ENCODE measurements around the gene HMGCLL1.

Gene HMGCLL1

DNA sequence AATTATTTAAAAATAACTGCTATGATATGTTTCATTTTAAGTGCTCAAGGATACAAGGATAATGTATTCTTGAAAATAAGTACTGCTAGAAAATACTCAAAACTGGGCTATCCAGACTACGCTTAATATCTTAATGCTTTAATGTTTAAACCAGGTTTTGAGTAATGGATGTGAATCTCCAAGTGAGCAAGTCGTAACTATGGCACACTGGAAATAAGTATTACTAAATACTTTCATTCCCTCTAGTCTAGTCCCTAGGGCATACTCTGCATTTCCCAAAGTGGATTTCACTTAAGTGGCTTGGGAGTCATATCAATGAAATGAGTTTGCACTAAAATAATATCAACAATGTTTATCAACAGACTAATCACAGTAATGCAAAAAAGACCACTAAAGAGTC is 48.1 kb downstream of the HMGCLL1 start:
- DNase-seq: no peak

DNA sequence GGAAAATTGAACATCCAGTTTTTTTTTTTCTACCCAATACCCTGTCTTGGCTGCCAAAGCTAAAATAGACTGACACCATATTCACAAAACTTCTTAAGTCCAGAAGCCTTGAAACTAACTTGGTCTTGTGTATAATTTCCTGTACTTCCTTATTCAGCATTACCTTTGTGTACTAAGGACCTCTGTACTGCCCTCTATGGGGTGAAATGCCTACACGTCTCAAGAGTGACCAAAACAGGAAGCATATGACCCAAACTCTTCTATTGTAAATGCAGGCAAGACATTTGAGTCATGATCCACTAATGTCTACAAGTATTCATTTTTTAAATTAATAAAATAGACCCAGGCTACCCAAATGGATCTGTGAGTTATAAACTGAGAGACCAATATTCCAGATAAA is 50.4 kb downstream of the HMGCLL1 start:
- DNase-seq: no peak

DNA sequence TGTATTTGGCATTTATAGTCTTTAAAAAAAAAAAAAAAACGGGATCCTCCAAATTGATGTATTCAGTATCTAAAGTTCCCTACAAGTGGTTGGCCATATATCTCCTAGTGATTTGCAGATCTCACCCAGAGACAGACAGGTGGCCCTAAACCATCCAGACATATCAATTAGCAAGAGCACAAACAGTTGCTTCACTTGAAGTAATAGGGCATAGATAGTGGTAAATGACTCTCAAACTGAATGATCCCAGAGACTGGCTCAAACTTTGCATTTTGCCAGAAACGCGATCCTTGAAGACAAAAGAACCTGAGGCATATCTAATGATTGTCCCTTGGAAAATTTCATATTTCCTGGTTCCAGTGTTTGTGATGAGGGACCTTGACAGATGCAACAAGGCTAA is 54.6 kb downstream of the HMGCLL1 start:
- DNase-seq: no peak

GRCh38 chr6:55518529-55519060 is 60.4 kb downstream of the HMGCLL1 start:
- no peak for DNase-seq

GRCh38 chr6:55516736-55517135 is 62.3 kb downstream of the HMGCLL1 start:
- DNase-seq: no peak

DNA sequence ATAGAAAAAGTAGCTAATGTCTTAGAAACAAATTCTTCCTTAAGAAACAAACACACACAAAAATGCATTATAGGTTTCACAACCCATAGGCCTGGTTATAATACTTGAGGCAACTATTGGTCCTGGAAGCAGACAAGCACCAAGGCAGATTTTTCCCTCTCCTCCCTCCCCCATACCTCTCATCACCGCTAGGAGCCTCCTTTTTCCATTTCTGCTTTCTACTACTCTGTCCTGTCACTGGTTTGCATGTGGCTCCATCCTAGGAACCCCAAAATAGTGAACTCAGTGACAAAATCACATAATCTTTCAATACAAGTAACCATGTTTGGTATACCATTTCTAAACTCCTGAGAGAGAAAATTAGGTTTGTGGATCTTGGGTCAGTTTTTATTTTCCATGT is 66.1 kb downstream of the HMGCLL1 start:
- DNase-seq: no peak

- DNase-seq: no peak
Observed at GRCh38 chr6:55511122-55511800, 67.7 kb downstream of the HMGCLL1 start.

GRCh38 chr6:55499591-55499990 is 79.4 kb downstream of the HMGCLL1 start:
- DNase-seq: no peak

- DNase-seq: no peak
Observed at GRCh38 chr6:55497694-55498093, 81.3 kb downstream of the HMGCLL1 start.

DNA sequence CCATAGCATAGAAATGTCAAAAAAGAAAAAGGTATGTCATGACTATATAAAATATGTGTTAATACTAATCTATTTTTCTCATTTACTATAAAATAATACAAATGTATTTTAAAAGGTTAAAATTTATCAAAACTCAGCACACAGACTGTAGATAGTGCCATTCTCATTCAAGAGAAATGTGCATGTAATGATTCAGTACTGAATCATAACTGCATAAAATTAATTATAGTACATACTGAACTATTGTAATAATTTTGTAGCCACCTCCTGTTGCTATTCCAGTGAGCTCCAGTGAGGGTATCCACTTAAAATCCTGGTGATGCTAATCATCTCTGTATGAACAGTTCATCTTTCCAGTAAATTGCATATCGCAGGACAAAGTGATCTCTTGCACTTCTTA is 82.8 kb downstream of the HMGCLL1 start:
- no peak for DNase-seq

- no peak for DNase-seq
Observed at GRCh38 chr6:55495277-55495676, 83.7 kb downstream of the HMGCLL1 start.

DNA sequence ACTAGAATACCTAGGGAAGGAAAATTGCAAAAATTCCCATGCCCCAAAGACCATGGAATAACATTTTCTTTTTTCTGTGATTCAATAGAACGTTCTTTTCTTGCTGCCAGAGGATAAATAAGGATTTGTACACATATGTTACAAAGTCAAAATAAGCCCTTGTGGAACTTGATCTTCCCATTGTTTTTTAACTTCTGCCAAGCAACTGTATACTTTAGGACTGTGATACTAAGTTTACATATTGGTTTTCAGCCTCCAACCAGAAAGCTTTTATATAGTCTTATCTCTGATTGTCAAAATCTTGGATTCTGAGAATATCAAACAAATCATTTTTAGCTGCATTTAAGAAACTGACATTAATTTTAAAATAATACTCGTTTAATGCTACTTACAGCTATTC is 84.6 kb downstream of the HMGCLL1 start:
- no peak for DNase-seq

GRCh38 chr6:55492259-55492658 is 86.7 kb downstream of the HMGCLL1 start:
- DNase-seq: no peak

DNA sequence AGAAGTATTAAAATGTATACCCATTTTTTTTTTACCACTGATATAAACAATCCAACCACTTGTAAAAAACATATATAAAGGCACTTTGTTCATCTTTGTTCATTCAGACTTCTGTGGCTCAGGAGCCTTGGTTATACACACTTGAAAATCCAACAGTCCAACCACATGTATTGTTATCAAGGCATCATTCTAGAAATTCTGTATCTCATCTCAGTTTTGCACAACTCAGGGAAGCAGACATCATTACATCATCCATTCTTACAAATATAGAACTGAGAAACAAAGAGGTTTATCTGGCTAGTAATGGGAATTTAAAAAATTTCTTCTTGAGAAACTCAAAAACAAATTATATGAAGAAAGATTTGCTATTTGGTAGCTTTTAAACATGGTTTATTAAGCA is 88.1 kb downstream of the HMGCLL1 start:
- DNase-seq: no peak

DNA sequence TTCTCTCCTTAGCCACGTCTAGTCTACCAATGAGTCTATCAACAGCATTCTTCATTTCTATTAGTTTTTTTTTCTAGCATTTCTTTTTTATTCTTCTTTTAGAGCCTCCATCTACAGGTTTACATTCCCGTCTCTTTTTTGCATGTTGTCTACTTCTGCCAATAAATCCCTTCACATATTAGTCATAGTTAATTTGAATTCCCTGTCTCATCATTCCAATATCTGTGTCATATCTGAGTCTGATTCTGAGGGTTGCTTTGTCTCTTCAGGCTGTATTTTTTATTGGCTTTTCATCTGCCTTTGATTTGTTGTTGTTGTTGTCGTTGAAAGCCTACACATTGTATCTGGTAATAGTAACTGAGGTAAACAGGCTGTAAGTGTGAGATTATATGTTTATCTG is 104.6 kb downstream of the HMGCLL1 start:
- no peak for DNase-seq

- DNase-seq: no peak
Observed at GRCh38 chr6:55473722-55474121, 105.3 kb downstream of the HMGCLL1 start.

- DNase-seq: no peak
Observed at GRCh38 chr6:55469951-55470366, 109.0 kb downstream of the HMGCLL1 start.

- DNase-seq: no peak
Observed at GRCh38 chr6:55456016-55456415, 123.0 kb downstream of the HMGCLL1 start.

GRCh38 chr6:55450005-55450404 is 129.0 kb downstream of the HMGCLL1 start:
- DNase-seq: no peak

DNA sequence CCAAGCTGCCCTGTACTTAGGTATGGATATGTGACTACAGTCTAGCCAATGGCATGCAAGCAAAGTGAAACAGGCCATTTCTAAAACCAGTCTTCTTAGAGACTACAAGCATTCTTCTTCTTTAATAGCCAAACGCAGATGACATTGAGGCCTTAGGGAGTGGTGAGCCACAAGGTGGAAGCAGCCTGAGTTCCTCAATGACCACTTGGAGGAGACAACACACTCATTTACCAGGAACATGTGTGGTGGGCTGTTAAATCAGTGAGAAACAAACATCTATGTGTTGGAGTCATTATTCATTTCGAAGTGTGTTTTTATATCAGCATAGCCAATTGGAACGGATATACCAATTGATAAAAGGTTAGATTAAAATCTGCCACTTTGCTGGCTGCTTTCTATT is 129.8 kb downstream of the HMGCLL1 start:
- DNase-seq: no peak

DNA sequence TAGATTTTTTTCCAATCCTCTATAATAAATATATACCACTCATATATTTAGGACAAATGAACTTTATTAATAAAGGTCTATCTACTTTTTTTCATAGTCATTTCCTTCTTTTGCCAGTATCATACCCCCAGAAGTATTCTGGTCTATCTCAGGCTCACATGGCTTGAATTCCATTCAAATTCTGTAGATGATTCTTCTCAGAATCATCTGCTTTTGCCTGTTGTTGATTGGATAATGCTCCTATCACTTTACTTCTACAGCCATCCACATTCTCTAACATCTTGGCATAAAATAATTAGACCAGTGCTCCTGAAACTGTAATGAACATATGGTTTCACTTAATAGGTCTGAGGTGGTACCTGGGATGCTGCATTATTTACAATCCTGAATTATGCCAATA is 130.5 kb downstream of the HMGCLL1 start:
- no peak for DNase-seq

DNA sequence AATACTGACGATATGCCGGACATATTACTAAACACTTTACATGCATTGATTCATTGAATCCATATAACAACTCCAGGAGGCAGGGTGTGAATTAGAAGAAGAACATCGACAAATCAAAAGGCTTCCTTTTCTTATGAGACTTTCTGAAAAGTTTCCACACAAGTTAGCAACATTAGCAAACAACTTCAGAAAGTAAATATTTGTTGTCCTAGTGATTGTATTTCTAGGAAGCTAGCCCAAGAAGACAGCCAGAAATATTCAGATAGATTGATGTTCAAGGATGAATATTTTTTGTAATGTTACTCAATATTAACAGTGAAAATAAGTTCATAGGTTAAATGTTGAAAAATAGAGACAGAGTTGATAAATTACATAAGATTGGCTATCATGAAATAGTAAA is 131.1 kb downstream of the HMGCLL1 start:
- DNase-seq: no peak

DNA sequence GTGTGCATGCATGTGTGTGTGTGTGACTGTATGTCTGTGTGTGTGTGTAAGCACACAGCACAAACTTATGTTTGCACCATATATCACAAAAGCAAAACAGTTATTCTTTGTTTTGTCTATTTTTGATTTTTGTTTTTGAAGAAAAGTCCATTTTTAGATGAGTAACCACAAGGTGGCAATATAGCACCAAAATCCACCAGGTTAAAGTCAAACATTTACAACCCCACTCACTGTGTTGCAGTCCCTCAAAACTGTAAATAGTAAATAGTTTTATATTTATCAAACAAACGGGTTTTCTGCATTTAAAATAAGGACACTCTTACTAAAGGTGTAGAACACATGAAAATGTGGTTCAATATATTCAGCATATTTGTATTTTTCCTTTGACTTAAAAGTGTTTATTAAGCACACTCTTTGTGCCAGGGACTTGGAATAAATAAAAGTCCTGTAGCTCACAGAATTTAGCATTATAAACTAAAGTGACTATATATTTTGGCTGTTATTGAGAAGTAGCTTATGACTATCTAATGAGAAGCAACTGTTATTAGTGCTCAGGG is 133.3 kb downstream of the HMGCLL1 start:
- no peak for DNase-seq

GRCh38 chr6:55443238-55444134 is 135.5 kb downstream of the HMGCLL1 start:
- no peak for DNase-seq
